GM19193 (cell line): Measurements from ENCODE around the gene PTH.

ENCODE experiments used
- POLR2A ChIP-seq: IDR thresholded peaks from 4 replicates; pipeline ENCODE4 v1.6.1; 2011; ENCODE audit not compliant: insufficient read depth, insufficient read length; ENCODE audit errors: extremely low read depth

Gene PTH

DNA sequence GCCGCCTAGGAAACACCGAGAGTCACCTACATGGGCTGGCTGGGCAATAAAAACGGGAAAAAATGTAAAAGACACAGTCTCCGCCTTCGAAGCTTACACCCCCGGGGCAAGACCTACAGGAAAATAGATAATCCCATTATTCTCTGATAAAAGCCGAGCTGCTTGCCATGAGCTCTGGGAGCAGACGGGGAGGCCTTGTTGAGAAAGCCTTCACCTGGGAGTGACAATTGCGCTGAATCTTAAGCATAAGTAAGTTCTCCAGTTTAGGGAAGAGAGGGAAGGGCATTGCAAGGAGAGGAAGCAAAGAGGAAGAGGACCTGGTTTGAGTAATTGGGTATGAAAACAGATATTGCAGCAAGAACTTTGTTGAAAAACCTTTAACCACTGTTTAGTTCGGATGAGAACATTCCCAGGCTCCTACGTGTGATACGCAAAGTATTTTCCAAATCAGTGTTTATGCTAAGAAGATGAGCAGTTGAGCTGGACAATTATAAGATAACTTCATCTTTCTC, 32.0 kb downstream of the PTH start:
- TF ChIP-seq POLR2A: no peak

DNA sequence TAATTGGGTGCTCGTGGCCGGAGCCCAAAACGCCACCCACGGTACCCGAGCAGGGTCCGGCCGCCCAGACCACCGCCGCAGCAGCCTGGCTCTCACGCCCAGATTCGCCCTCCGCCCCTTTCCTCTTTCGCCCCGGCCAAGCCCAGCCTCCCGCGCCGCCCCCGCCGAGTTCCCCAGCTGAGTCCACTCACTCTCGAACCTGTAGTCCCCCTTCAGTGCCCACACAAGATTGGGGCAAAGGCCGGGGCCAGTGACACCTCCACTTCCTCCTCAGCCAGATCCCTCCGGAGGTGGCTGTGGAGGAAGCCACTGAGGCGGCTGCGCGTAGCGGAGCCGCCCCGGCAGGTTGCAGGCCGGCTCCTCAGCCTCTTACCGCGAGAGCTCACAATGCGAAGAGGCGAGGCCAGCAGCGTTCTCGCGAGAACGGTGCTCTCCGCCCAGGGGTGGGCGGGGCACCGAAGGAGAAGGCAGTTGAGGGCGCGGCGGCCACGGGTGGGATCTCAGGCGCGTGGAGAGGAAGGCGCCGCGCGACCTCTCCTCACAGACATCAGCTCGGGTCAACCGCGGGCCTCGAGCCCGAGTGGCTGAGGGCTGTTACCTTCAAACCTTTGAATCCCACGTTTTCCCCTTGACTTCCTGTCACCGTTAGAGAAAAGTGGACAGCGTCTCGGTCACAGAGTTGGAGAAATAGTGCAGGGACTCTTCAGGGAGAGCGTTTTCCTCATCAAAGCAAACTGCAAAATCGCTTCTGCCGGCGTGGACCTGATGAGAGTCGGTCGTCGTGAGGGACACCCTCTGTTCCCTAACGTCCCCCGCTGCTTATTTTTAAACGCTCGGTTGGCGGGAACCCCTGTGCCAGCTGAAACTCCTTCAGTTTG, 32.7 kb downstream of the PTH start, which contains the start of gene BTBD10:
Gene BTBD10, minus strand, starts transcription at position 322 of the 878 bp plus-strand sequence. CDS start 18,098 bp downstream, outside the sequence.
- TF ChIP-seq POLR2A: peak; percentile 96

DNA sequence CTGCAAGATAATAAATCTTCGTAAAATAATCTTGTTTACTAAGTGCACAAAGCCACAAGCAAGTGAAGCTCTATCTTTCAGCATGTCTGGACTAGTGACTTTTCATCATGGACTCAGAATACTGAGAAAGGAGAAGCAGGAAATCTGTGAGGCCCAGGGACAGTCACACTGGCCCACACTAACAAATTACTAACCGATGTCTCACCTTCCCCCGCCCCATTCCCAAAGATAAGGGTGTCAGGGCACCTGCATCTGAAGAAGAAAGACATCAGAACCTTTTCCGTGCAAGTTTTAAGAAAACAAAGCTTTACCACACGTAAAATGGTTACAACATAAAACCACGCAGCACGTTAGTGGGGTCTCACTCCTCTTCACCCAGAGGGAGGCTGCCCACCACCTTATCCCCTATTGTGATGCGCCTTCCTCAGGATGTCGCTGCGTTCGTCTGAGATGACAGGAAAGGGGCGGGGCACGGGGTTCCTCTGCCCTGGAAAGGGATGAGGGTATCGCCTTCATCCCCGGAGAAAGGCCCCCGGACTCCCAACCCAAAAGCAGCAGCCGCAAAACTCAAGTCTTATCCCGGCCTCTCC, 33.4 kb downstream of the PTH start:
- no peak for TF ChIP-seq POLR2A

- TF ChIP-seq POLR2A: no peak
Measured at GRCh38 chr11:13461291-13461690, 34.5 kb downstream of the PTH start.

DNA sequence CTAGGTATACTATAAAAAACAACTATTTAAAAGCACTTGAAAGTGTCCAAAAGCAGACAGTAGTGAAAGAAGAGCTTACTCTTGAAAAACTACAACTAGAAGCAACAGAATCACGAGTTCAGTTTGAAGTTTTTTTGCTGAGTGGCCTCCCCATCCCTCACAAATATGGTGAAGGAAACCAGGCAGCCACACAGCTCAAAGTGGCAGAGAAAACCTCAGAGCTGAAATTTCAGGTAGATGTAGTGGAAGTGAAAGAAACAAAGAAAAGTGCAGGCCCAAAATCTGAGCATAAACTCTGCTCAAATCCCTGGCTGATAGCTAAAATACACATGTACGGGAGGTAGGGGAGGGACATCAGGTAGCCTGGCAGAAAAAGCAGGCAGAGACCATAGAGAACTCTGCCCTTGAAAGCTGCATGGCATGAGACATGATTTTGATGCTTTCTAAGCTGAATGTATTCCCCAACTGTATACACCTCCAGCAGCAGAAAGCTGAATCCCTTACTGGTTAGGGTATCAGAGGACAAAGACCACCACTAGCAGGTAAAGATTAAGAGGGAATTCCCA, 44.9 kb downstream of the PTH start:
- no peak for TF ChIP-seq POLR2A

GRCh38 chr11:13449522-13449921, 46.3 kb downstream of the PTH start:
- no peak for TF ChIP-seq POLR2A

DNA sequence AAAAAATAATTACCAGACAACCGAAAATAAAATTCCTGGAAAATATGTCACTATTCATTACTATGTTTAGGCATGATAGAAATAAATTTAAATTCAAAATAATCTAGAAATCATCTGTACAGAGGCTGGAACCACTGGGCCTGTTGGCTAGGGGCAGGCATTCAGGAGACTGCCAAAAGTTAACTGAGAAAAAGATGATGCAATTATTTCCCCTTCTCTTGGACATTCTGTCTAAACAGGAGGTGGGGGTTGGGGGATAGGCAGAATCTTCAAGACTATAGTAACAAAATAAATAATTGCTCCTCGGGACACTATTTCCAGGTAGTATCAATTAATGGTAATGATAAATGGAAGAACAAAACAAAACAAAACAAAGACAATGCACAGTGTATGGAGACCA, 46.9 kb downstream of the PTH start:
- no peak for TF ChIP-seq POLR2A

DNA sequence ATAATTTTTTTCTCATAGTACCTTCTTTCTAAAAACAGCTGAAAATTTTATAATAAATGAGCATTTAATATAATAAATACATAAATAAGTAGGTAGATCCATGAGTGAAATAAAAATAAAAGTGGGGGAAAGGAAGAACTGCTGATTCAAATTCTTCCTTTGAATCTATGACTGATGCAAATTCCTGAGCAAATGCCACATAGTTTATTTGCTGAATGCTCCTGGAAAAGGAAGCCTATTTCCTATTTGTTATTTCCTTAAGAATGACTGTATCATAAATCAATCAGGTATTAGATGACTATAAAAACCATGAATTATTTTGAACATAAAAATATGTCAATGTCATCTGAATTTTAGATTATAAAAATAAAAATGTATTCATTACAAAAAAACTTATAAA, 49.4 kb downstream of the PTH start:
- TF ChIP-seq POLR2A: no peak

GRCh38 chr11:13445588-13445987, 50.2 kb downstream of the PTH start:
- no peak for TF ChIP-seq POLR2A
